Renal cortical epithelial cell (primary cell): ENCODE results near the gene SLFN12. TPM values are rescaled to one million over a fixed set of nuclear protein-coding genes. Genes with fewer than 3 reads are reported as not detected.
A peak's percentile ranks its signal among the peaks of the same experiment; 100 is the strongest.
"Not testable (repeated sequence)": the region's sequence is repeated elsewhere in the genome, so short reads cannot be mapped to it uniquely, and the experiment has no call there.

ENCODE experiments used
- DNase-seq: peaks from one replicate; pipeline ENCODE4 v3.0.0-alpha.2; 2011; ENCODE audit warnings: low read depth
- total RNA-seq: library from RNA; depleted of rRNA; stranded (reverse); fragments of >200 nt; gene quantifications from 2 replicates; pipeline ENCODE4 v1.2.3, GENCODE V29; 2014

SLFN12 gene
- total RNA-seq, 1 donor from 2014 or later: 67.0 TPM

GRCh38 chr17:35414247-35414646 is 18.1 kb downstream of the SLFN12 start:
- DNase-seq: no peak

- no peak for DNase-seq
These were observed 24.8 kb downstream of the SLFN12 start for GRCh38 chr17:35407531-35407930.

GRCh38 chr17:35406568-35406967 is 25.7 kb downstream of the SLFN12 start:
- DNase-seq: no peak

GRCh38 chr17:35404360-35404759 is 27.9 kb downstream of the SLFN12 start:
- peak; percentile 11 for DNase-seq

GRCh38 chr17:35393783-35394182 is 38.5 kb downstream of the SLFN12 start:
- DNase-seq: not testable (repeated sequence)

GRCh38 chr17:35390663-35391062 is 41.6 kb downstream of the SLFN12 start:
- no peak for DNase-seq

- DNase-seq: no peak
These were observed 42.1 kb downstream of the SLFN12 start for GRCh38 chr17:35390156-35390555.

- DNase-seq: no peak
These were observed 44.8 kb downstream of the SLFN12 start for GRCh38 chr17:35387496-35387895.

- no peak for DNase-seq
These were observed 54.6 kb downstream of the SLFN12 start for GRCh38 chr17:35377706-35378105.

- no peak for DNase-seq
These were observed 55.2 kb downstream of the SLFN12 start for GRCh38 chr17:35377068-35377467.

- DNase-seq: peak; percentile 8
These were observed 56.1 kb downstream of the SLFN12 start for GRCh38 chr17:35376245-35376644.

GRCh38 chr17:35374766-35375344 is 57.4 kb downstream of the SLFN12 start:
- no peak for DNase-seq

- DNase-seq: peak; percentile 11
These were observed 58.1 kb downstream of the SLFN12 start for GRCh38 chr17:35373984-35374765.

GRCh38 chr17:35373534-35373983 is 58.7 kb downstream of the SLFN12 start, which contains the start of gene SLFN11:
TSS of gene SLFN11 (minus strand) at chr17:35373621. CDS start at chr17:35363807, 9,814 bp downstream.
- peak; percentile 40 for DNase-seq

- peak; percentile 6 for DNase-seq
These were observed 59.3 kb downstream of the SLFN12 start for GRCh38 chr17:35372846-35373533.

- no peak for DNase-seq
These were observed 60.4 kb downstream of the SLFN12 start for GRCh38 chr17:35371934-35372333.

- no peak for DNase-seq
These were observed 64.0 kb downstream of the SLFN12 start for GRCh38 chr17:35368081-35368830.

- no peak for DNase-seq
These were observed 71.3 kb downstream of the SLFN12 start for GRCh38 chr17:35361027-35361426.
